SK-N-SH (cell line): Measurements from ENCODE around the gene NOP53. TPM values are rescaled to one million over a fixed set of nuclear protein-coding genes. Genes with fewer than 3 reads are reported as not detected.
"Not testable (repeated sequence)": the region's sequence is repeated elsewhere in the genome, so short reads cannot be mapped to it uniquely, and the experiment has no call there.

Experiments used
- CTCF ChIA-PET: fragments of 300-600, 350-600 bp; formaldehyde crosslinking; extraction: SDS; loops from one replicate; lab custom pipeline; 2021; lab: Yijun Ruan, JAX
- POLR2A ChIA-PET: fragments of 350-600 bp; sonication (Branson Sonifier 250); formaldehyde crosslinking; extraction: SDS; loops from one replicate; lab custom pipeline; 2020; ENCODE audit warnings: antibody characterized with exemption, inconsistent platforms; lab: Yijun Ruan, JAX
- DNase-seq: peaks from one replicate; pipeline ENCODE4 v3.0.0; 2012
- H2AFZ ChIP-seq: fragments of 200-600 bp; sonication (generic); 2 replicates; pipeline ENCODE4 v1.8.1; 2016; ENCODE audit warnings: antibody characterized with exemption, mild to moderate bottlenecking, low read depth
- H3F3A ChIP-seq: fragments of 200-600 bp; sonication (generic); replicated peaks from 2 replicates; pipeline ENCODE3; 2016; ENCODE audit warnings: antibody characterized with exemption, mild to moderate bottlenecking; ENCODE audit not compliant: insufficient read depth
- H3K27ac ChIP-seq, 2 experiments: fragments of 200-500 bp in 1 of 2; fragments of 200-600 bp in 1 of 2; sonication (Bioruptor generic) in 1 of 2; sonication (generic), shearing (Covaris generic) in 1 of 2; 2 replicates each; pipeline versions ENCODE4 v1.5.1 to v1.6.1; 2014 to 2016; ENCODE audit warnings: low read depth in 2 of 2, inconsistent platforms in 1 of 2, low read length in 1 of 2, mild to moderate bottlenecking in 1 of 2, mixed read lengths in 1 of 2
- H3K27me3 ChIP-seq: fragments of 200-600 bp; sonication (generic), shearing (Covaris generic); 2 replicates; pipeline ENCODE4 v1.6.1; 2016; ENCODE audit warnings: mixed run types; ENCODE audit not compliant: insufficient read depth
- H3K36me3 ChIP-seq, 2 experiments: fragments of 200-500 bp in 1 of 2; fragments of 200-600 bp in 1 of 2; sonication (Bioruptor generic) in 1 of 2; sonication (generic) in 1 of 2; replicated peaks in 1 of 2; 2 replicates each; pipeline versions ENCODE3 to v1.5.1; 2014 to 2016; ENCODE audit warnings: low read length in 1 of 2, mild to moderate bottlenecking in 1 of 2; ENCODE audit not compliant: insufficient read depth in 2 of 2, control insufficient read depth in 1 of 2
- H3K4me1 ChIP-seq, 2 experiments: fragments of 200-500 bp in 1 of 2; fragments of 200-600 bp in 1 of 2; sonication (Bioruptor generic) in 1 of 2; sonication (generic), shearing (Covaris generic) in 1 of 2; 2 replicates each; pipeline versions ENCODE4 v1.5.1 to v1.6.1; 2014 to 2016; ENCODE audit warnings: low read depth in 1 of 2, low read length in 1 of 2, mixed run types in 1 of 2; ENCODE audit not compliant: insufficient read depth in 2 of 2, control insufficient read depth in 1 of 2
- H3K4me2 ChIP-seq: fragments of 200-600 bp; sonication (generic), shearing (Covaris generic); 2 replicates; pipeline ENCODE4 v1.6.1; 2017; ENCODE audit warnings: mixed run types
- H3K4me3 ChIP-seq, 2 experiments: fragments of 200-500 bp in 1 of 2; fragments of 200-600 bp in 1 of 2; sonication (Bioruptor generic) in 1 of 2; sonication (generic), shearing (Covaris generic) in 1 of 2; 2 replicates each; pipeline versions ENCODE4 v1.5.1 to v1.8.1; 2014 to 2016; ENCODE audit warnings: low read depth in 2 of 2, inconsistent platforms in 1 of 2, low read length in 1 of 2, mild to moderate bottlenecking in 1 of 2, mixed read lengths in 1 of 2, moderate library complexity in 1 of 2
- H3K79me2 ChIP-seq: fragments of 200-600 bp; sonication (generic); 2 replicates; pipeline ENCODE4 v1.8.1; 2017; ENCODE audit warnings: mild to moderate bottlenecking; ENCODE audit not compliant: insufficient read depth
- H3K9ac ChIP-seq: fragments of 200-600 bp; sonication (generic); 2 replicates; pipeline ENCODE4 v1.6.1; 2017; ENCODE audit warnings: mixed run types
- H3K9me2 ChIP-seq: fragments of 200-600 bp; sonication (generic); 2 replicates; pipeline ENCODE4 v1.6.1; 2017; ENCODE audit warnings: mixed run types
- H3K9me3 ChIP-seq: fragments of 200-600 bp; sonication (generic); 2 replicates; pipeline ENCODE4 v1.6.1; 2017; ENCODE audit warnings: mixed run types, mild to moderate bottlenecking, moderate library complexity
- H4K20me1 ChIP-seq: fragments of 200-600 bp; sonication (generic); 2 replicates; pipeline ENCODE4 v1.6.1; 2017; ENCODE audit warnings: mild to moderate bottlenecking, mixed run types; ENCODE audit not compliant: insufficient read depth
- ELF1 ChIP-seq: IDR thresholded peaks from 2 replicates; pipeline ENCODE4 v1.4.0; 2012
- EP300 ChIP-seq, 2 experiments: IDR thresholded peaks; 2 replicates each; pipeline versions ENCODE4 v1.4.0 to v1.6.1; 2012; ENCODE audit warnings: borderline replicate concordance in 1 of 2, low read depth in 1 of 2, low read length in 1 of 2
- FOXJ3 ChIP-seq: sonication (generic); formaldehyde crosslinking; IDR thresholded peaks from 2 replicates; pipeline ENCODE4 v1.5.1; 2020; ENCODE audit warnings: mild to moderate bottlenecking, missing genetic modification reagents
- GATA2 ChIP-seq: sonication (generic); formaldehyde crosslinking; IDR thresholded peaks from 2 replicates; pipeline ENCODE4 v1.5.0; 2020; ENCODE audit warnings: mild to moderate bottlenecking, missing genetic modification reagents
- JUND ChIP-seq: IDR thresholded peaks from 2 replicates; pipeline ENCODE4 v1.4.0; 2012
- MXI1 ChIP-seq: IDR thresholded peaks from 2 replicates; pipeline ENCODE4 v1.6.1; 2012; ENCODE audit warnings: mild to moderate bottlenecking, low read depth, low read length, improper control_type of control experiment
- NFIC ChIP-seq: IDR thresholded peaks from 2 replicates; pipeline ENCODE4 v1.4.0; 2012; ENCODE audit warnings: borderline replicate concordance
- NRF1 ChIP-seq: IDR thresholded peaks from 2 replicates; pipeline ENCODE4 v1.6.1; 2012; ENCODE audit warnings: low read depth, mild to moderate bottlenecking, low read length
- RAD21 ChIP-seq: IDR thresholded peaks from 2 replicates; pipeline ENCODE4 v1.6.1; 2012; ENCODE audit warnings: mild to moderate bottlenecking, low read length
- RFX5 ChIP-seq: IDR thresholded peaks from 2 replicates; pipeline ENCODE4 v1.6.1; 2012; ENCODE audit warnings: mild to moderate bottlenecking, improper control_type of control experiment, low read length
- TAF1 ChIP-seq: IDR thresholded peaks from 2 replicates; pipeline ENCODE4 v1.6.1; 2012; ENCODE audit warnings: low read depth, mild to moderate bottlenecking, low read length, moderate library complexity, borderline replicate concordance
- TCF12 ChIP-seq: IDR thresholded peaks from 2 replicates; pipeline ENCODE4 v1.4.0; 2012
- TEAD4 ChIP-seq: IDR thresholded peaks from 2 replicates; pipeline ENCODE4 v1.4.0; 2012; ENCODE audit warnings: mild to moderate bottlenecking, borderline replicate concordance; ENCODE audit not compliant: insufficient read depth
- YY1 ChIP-seq: IDR thresholded peaks from 2 replicates; pipeline ENCODE4 v1.4.0; 2012; ENCODE audit warnings: low read depth, mild to moderate bottlenecking
- WGBS: methylation state at CpG from one replicate; pipeline ENCODE4 v1.1.6; 2017; ENCODE audit warnings: low lambda C conversion rate; 5-methylcytosine and 5-hydroxymethylcytosine counted together
- polyA plus RNA-seq, 3 experiments: library from polyadenylated mRNA; depleted of rRNA; stranded (reverse); fragments of >200 nt; gene quantifications; 2 replicates each; pipeline ENCODE4 v1.2.3, GENCODE V29; 2012
- TF ChIP-seq, protein P1 (sequence below): fragments of 200-600 bp; sonication (generic); IDR thresholded peaks from 2 replicates; pipeline ENCODE4 v1.6.1; 2017; ENCODE audit warnings: antibody characterized with exemption, mild to moderate bottlenecking, moderate library complexity
- TF ChIP-seq, protein P2 (sequence below): IDR thresholded peaks from 2 replicates; pipeline ENCODE4 v1.4.0; 2012; ENCODE audit warnings: low read depth, borderline replicate concordance
- TF ChIP-seq, protein P3 (sequence below): IDR thresholded peaks from 2 replicates; pipeline ENCODE4; 2012
- TF ChIP-seq, protein P4 (sequence below): fragments of 150-350 bp; IDR thresholded peaks from 2 replicates; pipeline ENCODE4 v1.6.1; 2017; ENCODE audit warnings: antibody characterized with exemption, low read length, low read depth, borderline replicate concordance

Gene NOP53
- polyA plus RNA-seq, 1 of the 3 experiments (the other 2 are of a cell fraction) = 275 TPM

DNA sequence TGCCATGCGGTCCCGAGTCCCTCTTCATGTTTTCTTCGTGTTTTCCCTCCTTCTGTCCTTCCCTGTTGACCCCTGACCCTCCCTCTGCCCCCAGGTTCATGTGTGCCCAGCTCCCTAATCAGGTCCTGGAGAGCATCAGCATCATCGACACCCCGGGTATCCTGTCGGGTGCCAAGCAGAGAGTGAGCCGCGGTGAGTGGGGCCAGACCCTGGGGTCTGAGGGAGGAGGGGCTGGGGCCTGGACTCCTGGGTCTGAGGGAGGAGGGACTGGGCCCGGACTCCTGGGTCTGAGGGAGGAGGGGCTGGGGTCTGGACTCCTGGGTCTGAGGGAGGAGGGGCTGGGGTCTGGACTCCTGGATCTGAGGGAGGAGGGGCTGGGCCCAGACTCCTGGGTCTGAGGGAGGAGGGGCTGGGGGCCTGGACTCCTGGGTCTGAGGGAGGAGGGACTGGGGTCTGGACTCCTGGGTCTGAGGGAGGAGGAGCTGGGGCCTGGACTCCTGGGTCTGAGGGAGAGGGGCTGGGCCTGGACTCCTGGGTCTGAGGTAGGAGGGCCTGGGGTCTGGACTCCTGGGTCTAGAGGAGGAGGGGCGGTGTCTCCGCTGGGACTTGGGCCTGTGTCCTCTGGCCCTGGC, 26.8 kb upstream of the NOP53 start:
- ChIA-PET CTCF (interaction anchor here (0.6 to 23.1 kb wide), 8 partner anchors 8 to 282 kb away, joined by 3 to 475 read pairs (median 4); partner anchors contain the start of genes NAPA and NOP53), POLR2A (interaction anchor here (0.6 to 1.5 kb wide), 5 partner anchors 19 to 444 kb away, joined by 3 to 8 read pairs (median 3); partner anchors contain the start of genes INAFM1 and NOP53)
- peaks cover 87% of the 10 kb centered on the region for H3K79me2 ChIP-seq
- H3K9me2 ChIP-seq, H3K9me3 ChIP-seq, H4K20me1 ChIP-seq, H2AFZ ChIP-seq, H3K27me3 ChIP-seq: not testable (repeated sequence)
- TF ChIP-seq EP300 (IDR thresholded peaks at IDR 0.05; ENCODE audit: borderline replicate concordance in 1 of 2, low read depth in 1 of 2, low read length in 1 of 2) = peak in 1 of 2 experiments; percentile 15; a peak in 1 of 4 replicates
- H3F3A ChIP-seq = peaks cover 34% of the 10 kb centered on the region
- H3K36me3 ChIP-seq = peaks cover 0 to 33% of the 10 kb centered on the region in 2 experiments
- peak overlapping the region in 1 of 2 experiments; percentile 40; a peak in 1 of 4 replicates for H3K4me3 ChIP-seq
- H3K4me2 ChIP-seq = peak overlapping the region; percentile 84
- peaks cover 19 to 21% of the 10 kb centered on the region in 2 experiments; a peak in 3 of 4 replicates for H3K4me1 ChIP-seq
- 68% methylated on average over 7 of the region's 11 CpGs for WGBS
- H3K9ac ChIP-seq = peak overlapping the region; percentile 62
- DNase-seq = peak; percentile 53
- peak overlapping the region; percentile 94 to 95 for H3K27ac ChIP-seq

DNA sequence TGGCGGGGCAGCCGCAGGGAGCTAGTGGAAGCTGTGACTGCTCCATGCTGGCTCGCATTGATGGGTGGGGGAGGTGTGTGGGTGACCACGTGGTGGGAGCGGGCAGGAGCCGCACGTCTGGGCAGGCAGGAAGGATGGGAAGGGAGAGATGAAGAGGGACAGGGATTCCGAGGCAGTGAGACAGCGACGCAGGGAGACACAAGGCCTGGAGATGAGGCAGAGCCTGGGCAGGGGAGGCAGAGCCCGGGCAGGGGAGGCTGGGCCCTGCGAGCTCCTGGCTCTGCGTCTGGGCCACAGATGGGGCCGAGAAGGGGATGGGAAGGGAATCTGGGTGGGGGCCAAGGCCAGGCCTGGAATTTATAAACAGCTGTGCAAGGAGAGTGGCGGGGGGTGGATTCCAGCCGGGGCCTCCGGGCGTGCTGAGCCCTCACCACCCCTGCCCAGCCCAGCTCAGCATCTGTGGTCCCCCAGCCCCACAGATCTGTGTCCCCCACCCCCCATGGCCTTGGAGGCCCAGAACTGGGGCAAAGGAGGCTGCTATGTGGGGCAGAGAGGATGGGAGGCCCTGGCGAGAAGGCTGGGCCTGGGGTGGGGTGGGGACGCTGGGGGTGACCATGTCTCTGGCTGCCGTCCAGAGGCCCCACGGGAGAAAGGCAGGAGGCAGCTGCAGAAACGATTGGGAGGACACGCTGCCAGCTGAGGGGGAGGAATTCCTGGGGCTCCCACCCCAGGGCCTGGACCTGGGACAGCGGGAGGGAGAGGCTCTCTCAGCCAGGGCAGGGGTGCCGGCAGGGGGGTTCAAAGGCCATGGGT, 26.1 kb upstream of the NOP53 start:
- Histone ChIP-seq H3K27me3 (no peaks in the 10 kb centered on the region), H3K9me2 (no peaks in the 10 kb centered on the region), H2AFZ (no peak overlapping the region), H3K9me3 (no peaks in the 10 kb centered on the region), H3K36me3 (peaks cover 0 to 38% of the 10 kb centered on the region in 2 experiments), H3K4me3 (peak overlapping the region in 1 of 2 experiments; percentile 40; a peak in 2 of 4 replicates), H3K4me1 (peaks cover 19 to 21% of the 10 kb centered on the region in 2 experiments; a peak in 3 of 4 replicates), H3F3A (peaks cover 35% of the 10 kb centered on the region), H3K9ac (peak overlapping the region; percentile 62), H3K4me2 (peak overlapping the region; percentile 84), H3K79me2 (peaks cover 87% of the 10 kb centered on the region), H3K27ac (peak overlapping the region; percentile 94 to 95), H4K20me1 (peaks cover 7% of the 10 kb centered on the region; the same call in 1 of the 2 replicates)
- CTCF ChIA-PET = interaction anchor here (0.6 to 23.1 kb wide), 7 partner anchors 9 to 283 kb away, joined by 3 to 475 read pairs (median 4); partner anchors contain the start of genes NAPA and NOP53
- POLR2A ChIA-PET = interaction anchor here (0.5 to 1.5 kb wide), 7 partner anchors 16 to 1098 kb away, joined by 3 to 8 read pairs (median 3); partner anchors contain the start of genes INAFM1 and NOP53
- peak; percentile 95 for DNase-seq
- 4% methylated on average over 20 of the region's 26 CpGs for WGBS
- TF ChIP-seq FOXJ3 (CRISPR knock-in tag) (peak; percentile 63), RAD21 (no peak), YY1 (peak; percentile 44; the same call in 1 of the 2 replicates), RFX5 (no peak), TEAD4 (peak; percentile 85), TCF12 (peak; percentile 97), JUND (no peak; the same call in 1 of the 2 replicates), TAF1 (peak; percentile 35; the same call in 1 of the 2 replicates), EP300 (IDR thresholded peaks at IDR 0.05; ENCODE audit: borderline replicate concordance in 1 of 2, low read depth in 1 of 2, low read length in 1 of 2) (peak; percentile 57 to 79; a peak in 2 of 4 replicates), GATA2 (CRISPR knock-in tag) (0 out of 2 replicates have a peak, but pooled peaks have one; percentile 28), MXI1 (peak; percentile 78), ELF1 (no peak), NRF1 (no peak), NFIC (peak; percentile 85)
- TF ChIP-seq, protein P1, sequence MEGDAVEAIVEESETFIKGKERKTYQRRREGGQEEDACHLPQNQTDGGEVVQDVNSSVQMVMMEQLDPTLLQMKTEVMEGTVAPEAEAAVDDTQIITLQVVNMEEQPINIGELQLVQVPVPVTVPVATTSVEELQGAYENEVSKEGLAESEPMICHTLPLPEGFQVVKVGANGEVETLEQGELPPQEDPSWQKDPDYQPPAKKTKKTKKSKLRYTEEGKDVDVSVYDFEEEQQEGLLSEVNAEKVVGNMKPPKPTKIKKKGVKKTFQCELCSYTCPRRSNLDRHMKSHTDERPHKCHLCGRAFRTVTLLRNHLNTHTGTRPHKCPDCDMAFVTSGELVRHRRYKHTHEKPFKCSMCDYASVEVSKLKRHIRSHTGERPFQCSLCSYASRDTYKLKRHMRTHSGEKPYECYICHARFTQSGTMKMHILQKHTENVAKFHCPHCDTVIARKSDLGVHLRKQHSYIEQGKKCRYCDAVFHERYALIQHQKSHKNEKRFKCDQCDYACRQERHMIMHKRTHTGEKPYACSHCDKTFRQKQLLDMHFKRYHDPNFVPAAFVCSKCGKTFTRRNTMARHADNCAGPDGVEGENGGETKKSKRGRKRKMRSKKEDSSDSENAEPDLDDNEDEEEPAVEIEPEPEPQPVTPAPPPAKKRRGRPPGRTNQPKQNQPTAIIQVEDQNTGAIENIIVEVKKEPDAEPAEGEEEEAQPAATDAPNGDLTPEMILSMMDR = no peak
- TF ChIP-seq, protein P2, sequence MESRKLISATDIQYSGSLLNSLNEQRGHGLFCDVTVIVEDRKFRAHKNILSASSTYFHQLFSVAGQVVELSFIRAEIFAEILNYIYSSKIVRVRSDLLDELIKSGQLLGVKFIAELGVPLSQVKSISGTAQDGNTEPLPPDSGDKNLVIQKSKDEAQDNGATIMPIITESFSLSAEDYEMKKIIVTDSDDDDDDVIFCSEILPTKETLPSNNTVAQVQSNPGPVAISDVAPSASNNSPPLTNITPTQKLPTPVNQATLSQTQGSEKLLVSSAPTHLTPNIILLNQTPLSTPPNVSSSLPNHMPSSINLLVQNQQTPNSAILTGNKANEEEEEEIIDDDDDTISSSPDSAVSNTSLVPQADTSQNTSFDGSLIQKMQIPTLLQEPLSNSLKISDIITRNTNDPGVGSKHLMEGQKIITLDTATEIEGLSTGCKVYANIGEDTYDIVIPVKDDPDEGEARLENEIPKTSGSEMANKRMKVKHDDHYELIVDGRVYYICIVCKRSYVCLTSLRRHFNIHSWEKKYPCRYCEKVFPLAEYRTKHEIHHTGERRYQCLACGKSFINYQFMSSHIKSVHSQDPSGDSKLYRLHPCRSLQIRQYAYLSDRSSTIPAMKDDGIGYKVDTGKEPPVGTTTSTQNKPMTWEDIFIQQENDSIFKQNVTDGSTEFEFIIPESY = 0 out of 2 replicates have a peak, but pooled peaks have one; percentile 21
- TF ChIP-seq, protein P3, sequence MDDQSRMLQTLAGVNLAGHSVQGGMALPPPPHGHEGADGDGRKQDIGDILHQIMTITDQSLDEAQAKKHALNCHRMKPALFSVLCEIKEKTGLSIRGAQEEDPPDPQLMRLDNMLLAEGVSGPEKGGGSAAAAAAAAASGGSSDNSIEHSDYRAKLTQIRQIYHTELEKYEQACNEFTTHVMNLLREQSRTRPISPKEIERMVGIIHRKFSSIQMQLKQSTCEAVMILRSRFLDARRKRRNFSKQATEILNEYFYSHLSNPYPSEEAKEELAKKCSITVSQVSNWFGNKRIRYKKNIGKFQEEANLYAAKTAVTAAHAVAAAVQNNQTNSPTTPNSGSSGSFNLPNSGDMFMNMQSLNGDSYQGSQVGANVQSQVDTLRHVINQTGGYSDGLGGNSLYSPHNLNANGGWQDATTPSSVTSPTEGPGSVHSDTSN = peak; percentile 72
- TF ChIP-seq, protein P4, sequence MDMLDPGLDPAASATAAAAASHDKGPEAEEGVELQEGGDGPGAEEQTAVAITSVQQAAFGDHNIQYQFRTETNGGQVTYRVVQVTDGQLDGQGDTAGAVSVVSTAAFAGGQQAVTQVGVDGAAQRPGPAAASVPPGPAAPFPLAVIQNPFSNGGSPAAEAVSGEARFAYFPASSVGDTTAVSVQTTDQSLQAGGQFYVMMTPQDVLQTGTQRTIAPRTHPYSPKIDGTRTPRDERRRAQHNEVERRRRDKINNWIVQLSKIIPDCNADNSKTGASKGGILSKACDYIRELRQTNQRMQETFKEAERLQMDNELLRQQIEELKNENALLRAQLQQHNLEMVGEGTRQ = peak; percentile 72
